PC-9 (cell line): ENCODE measurements around the gene FUNDC2. TPM values are rescaled to one million over a fixed set of nuclear protein-coding genes. Genes with fewer than 3 reads are reported as not detected.

Experiments used
- BruUV-seq: library from RNA; stranded (reverse); fragments of 400-500 nt; replicated peaks from 2 replicates; lab custom pipeline; 2021; lab: Mats Ljungman, UMichigan
- CTCF ChIA-PET: fragments of 300-600 bp; sonication (Branson Sonifier 250); formaldehyde crosslinking; loops from one replicate; lab custom pipeline; 2022; ENCODE audit warnings: antibody characterized with exemption; lab: Charles Lee
- POLR2A ChIA-PET: fragments of 300-600 bp; sonication (Branson Sonifier 250); formaldehyde crosslinking; loops from one replicate; lab custom pipeline; 2022; ENCODE audit warnings: antibody characterized with exemption; ENCODE audit not compliant: unreplicated experiment; lab: Charles Lee
- DNase-seq, 2 experiments: peaks; one replicate each; pipeline versions ENCODE4 v3.0.0 to v3.0.0-alpha.2; 2015 to 2022; ENCODE audit warnings: mixed read lengths in 1 of 2
- H2AFZ ChIP-seq: fragments of 200-600 bp; sonication (generic); 2 replicates; pipeline ENCODE4 v1.8.1; 2017; ENCODE audit warnings: antibody characterized with exemption
- H3F3A ChIP-seq: fragments of 200-600 bp; sonication (generic); 2 replicates; pipeline ENCODE4 v1.8.1; 2017; ENCODE audit warnings: antibody characterized with exemption, mild to moderate bottlenecking, low read depth; ENCODE audit not compliant: insufficient read depth
- H3K27ac ChIP-seq: fragments of 200-600 bp; sonication (generic); 2 replicates; pipeline ENCODE4 v1.6.1; 2016; ENCODE audit warnings: mixed run types
- H3K27me3 ChIP-seq: fragments of 200-600 bp; sonication (generic); 2 replicates; pipeline ENCODE4 v1.6.1; 2016; ENCODE audit warnings: low read depth, mixed run types; ENCODE audit not compliant: insufficient read depth
- H3K36me3 ChIP-seq: fragments of 200-600 bp; sonication (generic); 2 replicates; pipeline ENCODE4 v1.6.1; 2016; ENCODE audit warnings: low read depth, mixed run types
- H3K4me1 ChIP-seq: fragments of 200-600 bp; sonication (generic); replicated peaks from 2 replicates; pipeline ENCODE4 v1.6.1; 2016; ENCODE audit warnings: mixed run types; ENCODE audit not compliant: insufficient read depth
- H3K4me2 ChIP-seq: fragments of 200-600 bp; sonication (generic); 2 replicates; pipeline ENCODE4 v1.6.1; 2017; ENCODE audit warnings: mixed run types
- H3K4me3 ChIP-seq: fragments of 200-600 bp; sonication (generic); 2 replicates; pipeline ENCODE4 v1.6.1; 2016; ENCODE audit warnings: mixed run types
- H3K79me2 ChIP-seq: fragments of 200-600 bp; sonication (generic); 2 replicates; pipeline ENCODE4 v1.6.1; 2017; ENCODE audit warnings: low read depth, mixed run types
- H3K9me2 ChIP-seq: fragments of 200-600 bp; sonication (generic); 2 replicates; pipeline ENCODE4 v1.8.1; 2017; ENCODE audit warnings: mild to moderate bottlenecking; ENCODE audit not compliant: insufficient read depth
- H3K9me3 ChIP-seq: fragments of 200-600 bp; sonication (generic); 2 replicates; pipeline ENCODE4 v1.8.1; 2016; ENCODE audit warnings: low read depth; ENCODE audit not compliant: insufficient read depth
- H4K20me1 ChIP-seq: fragments of 200-600 bp; sonication (generic); 2 replicates; pipeline ENCODE4 v1.8.1; 2017; ENCODE audit not compliant: insufficient read depth
- CTCF ChIP-seq: fragments of 200-600 bp; sonication (generic); conservative IDR thresholded peaks from 2 replicates; pipeline ENCODE4 v1.6.1; 2017; ENCODE audit warnings: mixed run types, antibody characterized with exemption, mild to moderate bottlenecking, moderate library complexity
- EZH2 ChIP-seq: fragments of 200-600 bp; sonication (generic); IDR thresholded peaks from 2 replicates; pipeline ENCODE4 v1.8.0; 2017; ENCODE audit warnings: antibody characterized with exemption, low read depth
- intact Hi-C: fragments of 100-400 bp; cut with micrococcal nuclease; formaldehyde crosslinking; loops from one replicate; pipeline ENCODE4 v1.10.0; 2022; ENCODE audit not compliant: unreplicated experiment
- total RNA-seq: library from RNA; stranded (reverse); gene quantifications from 2 replicates; pipeline ENCODE4 v1.2.3, GENCODE V29; 2021

Gene FUNDC2
- total RNA-seq, 1 experiment from 2014 or later, result 90.6 TPM

GRCh38 chrX:154980330-154981115 lies 46.1 kb upstream of the FUNDC2 start:
- Histone ChIP-seq H3K4me2 (peak overlapping the region; percentile 75), H4K20me1 (no peaks in the 10 kb centered on the region), H3K27me3 (no peaks in the 10 kb centered on the region), H3K9me2 (no peaks in the 10 kb centered on the region), H3K4me3 (peak overlapping the region; percentile 52; the same call in 1 of the 2 replicates), H3K4me1 (no peaks in the 10 kb centered on the region), H3K9me3 (no peaks in the 10 kb centered on the region), H3F3A (no peaks in the 10 kb centered on the region), H3K79me2 (no peaks in the 10 kb centered on the region), H2AFZ (peak overlapping the region; percentile 49; the same call in 1 of the 2 replicates), H3K27ac (no peak overlapping the region), H3K36me3 (no peaks in the 10 kb centered on the region)
- TF ChIP-seq CTCF (peak; percentile 79), EZH2 (no peak)
- intact Hi-C loops, result loop anchor here (1.0 to 10.0 kb wide), 7 partner anchors 47 to 840 kb away; partner anchors contain the start of gene VBP1
- no TSS peak for BruUV-seq
- peak; percentile 42 to 79 for DNase-seq
- ChIA-PET CTCF (no interaction called here), POLR2A (interaction anchor here (0.5 kb wide), 1 partner anchor 85 kb away, joined by 4 read pairs; no protein-coding TSS in a partner anchor)

- H3K4me2 ChIP-seq, result peak overlapping the region; percentile 75
- TF ChIP-seq EZH2, result no peak
- TF ChIP-seq CTCF, result peak; percentile 17; the same call in 1 of the 2 replicates
- H4K20me1 ChIP-seq, result no peaks in the 10 kb centered on the region
- no peaks in the 10 kb centered on the region for H3K36me3 ChIP-seq
- no peaks in the 10 kb centered on the region for H3K79me2 ChIP-seq
- DNase-seq, result no peak
- no peaks in the 10 kb centered on the region for H3K9me3 ChIP-seq
- peak overlapping the region; percentile 49; the same call in 1 of the 2 replicates for H2AFZ ChIP-seq
- ChIA-PET POLR2A (no interaction called here), CTCF (no interaction called here)
- BruUV-seq, result no TSS peak
- no peak overlapping the region for H3K27ac ChIP-seq
- peak overlapping the region; percentile 52; the same call in 1 of the 2 replicates for H3K4me3 ChIP-seq
- H3K27me3 ChIP-seq, result no peaks in the 10 kb centered on the region
- no peaks in the 10 kb centered on the region for H3F3A ChIP-seq
- H3K9me2 ChIP-seq, result no peaks in the 10 kb centered on the region
- intact Hi-C loops, result loop anchor here (1.0 to 10.0 kb wide), 6 partner anchors 76 to 839 kb away; partner anchors contain the start of gene VBP1
- H3K4me1 ChIP-seq, result no peaks in the 10 kb centered on the region
Measured at GRCh38 chrX:154981116-154981411, 45.6 kb upstream of the FUNDC2 start.

GRCh38 chrX:154986826-154987575 lies 39.6 kb upstream of the FUNDC2 start:
- no peak overlapping the region for H3K4me2 ChIP-seq
- intact Hi-C loops, result loop anchor here (10.0 kb wide), 2 partner anchors 228 to 668 kb away; partner anchors contain the start of gene VBP1
- H4K20me1 ChIP-seq, result no peaks in the 10 kb centered on the region
- H3K27ac ChIP-seq, result no peak overlapping the region
- no peaks in the 10 kb centered on the region for H3K9me2 ChIP-seq
- ChIA-PET CTCF (no interaction called here), POLR2A (no interaction called here)
- TF ChIP-seq CTCF, result no peak; the same call in 1 of the 2 replicates
- no peak for TF ChIP-seq EZH2
- no peak overlapping the region for H2AFZ ChIP-seq
- DNase-seq, result no peak
- H3K9me3 ChIP-seq, result no peaks in the 10 kb centered on the region
- no TSS peak for BruUV-seq
- no peaks in the 10 kb centered on the region for H3K79me2 ChIP-seq
- H3K27me3 ChIP-seq, result no peaks in the 10 kb centered on the region
- H3K36me3 ChIP-seq, result no peaks in the 10 kb centered on the region
- H3K4me1 ChIP-seq, result no peaks in the 10 kb centered on the region
- H3K4me3 ChIP-seq, result no peak overlapping the region
- no peaks in the 10 kb centered on the region for H3F3A ChIP-seq
